ENCODE results near the gene BRD4. TPM values are rescaled to one million over a fixed set of nuclear protein-coding genes. Genes with fewer than 3 reads are reported as not detected.
A peak's percentile ranks its signal among the peaks of the same experiment; 100 is the strongest.

BRD4 gene
- total and polyA plus RNA-seq, 2 of the 13 experiments (the other 11 are each of a cell fraction or from before 2014, with no cell fraction given) = 10.5 to 11.4 TPM

GRCh38 chr19:15331419-15332310 lies 674 bp downstream of the BRD4 start (continued):
- TF ChIP-seq ZNF678 (CRISPR knock-in tag; IDR thresholded peaks at IDR 0.05) = no peak
- 0 out of 2 replicates have a peak, but pooled peaks have one; percentile 28 for TF ChIP-seq CENPT (CRISPR knock-in tag; IDR thresholded peaks at IDR 0.05; ENCODE audit: low read depth)
- TF ChIP-seq, protein P1, sequence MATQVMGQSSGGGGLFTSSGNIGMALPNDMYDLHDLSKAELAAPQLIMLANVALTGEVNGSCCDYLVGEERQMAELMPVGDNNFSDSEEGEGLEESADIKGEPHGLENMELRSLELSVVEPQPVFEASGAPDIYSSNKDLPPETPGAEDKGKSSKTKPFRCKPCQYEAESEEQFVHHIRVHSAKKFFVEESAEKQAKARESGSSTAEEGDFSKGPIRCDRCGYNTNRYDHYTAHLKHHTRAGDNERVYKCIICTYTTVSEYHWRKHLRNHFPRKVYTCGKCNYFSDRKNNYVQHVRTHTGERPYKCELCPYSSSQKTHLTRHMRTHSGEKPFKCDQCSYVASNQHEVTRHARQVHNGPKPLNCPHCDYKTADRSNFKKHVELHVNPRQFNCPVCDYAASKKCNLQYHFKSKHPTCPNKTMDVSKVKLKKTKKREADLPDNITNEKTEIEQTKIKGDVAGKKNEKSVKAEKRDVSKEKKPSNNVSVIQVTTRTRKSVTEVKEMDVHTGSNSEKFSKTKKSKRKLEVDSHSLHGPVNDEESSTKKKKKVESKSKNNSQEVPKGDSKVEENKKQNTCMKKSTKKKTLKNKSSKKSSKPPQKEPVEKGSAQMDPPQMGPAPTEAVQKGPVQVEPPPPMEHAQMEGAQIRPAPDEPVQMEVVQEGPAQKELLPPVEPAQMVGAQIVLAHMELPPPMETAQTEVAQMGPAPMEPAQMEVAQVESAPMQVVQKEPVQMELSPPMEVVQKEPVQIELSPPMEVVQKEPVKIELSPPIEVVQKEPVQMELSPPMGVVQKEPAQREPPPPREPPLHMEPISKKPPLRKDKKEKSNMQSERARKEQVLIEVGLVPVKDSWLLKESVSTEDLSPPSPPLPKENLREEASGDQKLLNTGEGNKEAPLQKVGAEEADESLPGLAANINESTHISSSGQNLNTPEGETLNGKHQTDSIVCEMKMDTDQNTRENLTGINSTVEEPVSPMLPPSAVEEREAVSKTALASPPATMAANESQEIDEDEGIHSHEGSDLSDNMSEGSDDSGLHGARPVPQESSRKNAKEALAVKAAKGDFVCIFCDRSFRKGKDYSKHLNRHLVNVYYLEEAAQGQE (IDR thresholded peaks at IDR 0.05; ENCODE audit: borderline replicate concordance in 1 of 2, low read depth in 1 of 2, low read length in 2 of 2) = no peak
- no peak for TF ChIP-seq ZNF333 (CRISPR knock-in tag; IDR thresholded peaks at IDR 0.05; ENCODE audit: borderline replicate concordance)
- no peak for TF ChIP-seq SIX4 (CRISPR knock-in tag; IDR thresholded peaks at IDR 0.05)
- TF ChIP-seq ZNF782 (CRISPR knock-in tag; IDR thresholded peaks at IDR 0.05; ENCODE audit: borderline replicate concordance) = no peak
- TF ChIP-seq, protein P2, sequence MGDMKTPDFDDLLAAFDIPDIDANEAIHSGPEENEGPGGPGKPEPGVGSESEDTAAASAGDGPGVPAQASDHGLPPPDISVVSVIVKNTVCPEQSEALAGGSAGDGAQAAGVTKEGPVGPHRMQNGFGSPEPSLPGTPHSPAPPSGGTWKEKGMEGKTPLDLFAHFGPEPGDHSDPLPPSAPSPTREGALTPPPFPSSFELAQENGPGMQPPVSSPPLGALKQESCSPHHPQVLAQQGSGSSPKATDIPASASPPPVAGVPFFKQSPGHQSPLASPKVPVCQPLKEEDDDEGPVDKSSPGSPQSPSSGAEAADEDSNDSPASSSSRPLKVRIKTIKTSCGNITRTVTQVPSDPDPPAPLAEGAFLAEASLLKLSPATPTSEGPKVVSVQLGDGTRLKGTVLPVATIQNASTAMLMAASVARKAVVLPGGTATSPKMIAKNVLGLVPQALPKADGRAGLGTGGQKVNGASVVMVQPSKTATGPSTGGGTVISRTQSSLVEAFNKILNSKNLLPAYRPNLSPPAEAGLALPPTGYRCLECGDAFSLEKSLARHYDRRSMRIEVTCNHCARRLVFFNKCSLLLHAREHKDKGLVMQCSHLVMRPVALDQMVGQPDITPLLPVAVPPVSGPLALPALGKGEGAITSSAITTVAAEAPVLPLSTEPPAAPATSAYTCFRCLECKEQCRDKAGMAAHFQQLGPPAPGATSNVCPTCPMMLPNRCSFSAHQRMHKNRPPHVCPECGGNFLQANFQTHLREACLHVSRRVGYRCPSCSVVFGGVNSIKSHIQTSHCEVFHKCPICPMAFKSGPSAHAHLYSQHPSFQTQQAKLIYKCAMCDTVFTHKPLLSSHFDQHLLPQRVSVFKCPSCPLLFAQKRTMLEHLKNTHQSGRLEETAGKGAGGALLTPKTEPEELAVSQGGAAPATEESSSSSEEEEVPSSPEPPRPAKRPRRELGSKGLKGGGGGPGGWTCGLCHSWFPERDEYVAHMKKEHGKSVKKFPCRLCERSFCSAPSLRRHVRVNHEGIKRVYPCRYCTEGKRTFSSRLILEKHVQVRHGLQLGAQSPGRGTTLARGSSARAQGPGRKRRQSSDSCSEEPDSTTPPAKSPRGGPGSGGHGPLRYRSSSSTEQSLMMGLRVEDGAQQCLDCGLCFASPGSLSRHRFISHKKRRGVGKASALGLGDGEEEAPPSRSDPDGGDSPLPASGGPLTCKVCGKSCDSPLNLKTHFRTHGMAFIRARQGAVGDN (CRISPR knock-in tag; IDR thresholded peaks at IDR 0.05) = peak; percentile 61
- no peak for TF ChIP-seq TCF12 (IDR thresholded peaks at IDR 0.05)
- TF ChIP-seq TCF12 (CRISPR knock-in tag; IDR thresholded peaks at IDR 0.05) = no peak
- TF ChIP-seq REPIN1 (CRISPR knock-in tag; IDR thresholded peaks at IDR 0.05; ENCODE audit: borderline replicate concordance, low read depth) = no peak
- TF ChIP-seq YY1 (IDR thresholded peaks at IDR 0.05; ENCODE audit: insufficient read depth, insufficient replicate concordance, low read depth, low read length) = peak; percentile 86
